GM20431 (cell line): ENCODE measurements around the gene ZNF106.

Source experiments
- in situ Hi-C: fragments of 300-500 bp; cut with MseI, MboI; formaldehyde crosslinking; loops from one replicate; pipeline ENCODE4 v1.15.0; 2020; ENCODE audit warnings: low sequenced_read_pairs; ENCODE audit not compliant: unreplicated experiment

Gene ZNF106

DNA sequence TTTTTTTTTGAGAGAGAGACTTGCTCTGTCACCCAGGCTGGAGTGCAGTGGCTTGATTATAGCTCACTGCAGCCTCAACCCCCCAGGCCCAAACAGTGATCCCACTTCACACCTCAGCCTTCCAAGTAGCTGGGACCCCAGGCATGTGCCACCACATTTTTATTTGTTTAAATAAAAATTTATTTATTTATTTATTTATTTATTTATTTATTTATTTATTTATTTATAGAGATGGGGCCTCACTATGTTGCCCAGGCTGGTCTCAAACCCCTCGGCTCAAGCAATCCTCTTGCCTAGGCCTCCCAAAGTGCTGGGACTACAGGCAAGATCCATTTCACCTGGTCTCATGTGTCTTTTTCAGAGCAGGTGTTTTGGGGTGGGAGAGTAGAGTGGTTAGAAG, 116.1 kb downstream of the ZNF106 start:
- in situ Hi-C loops: no loop called here

DNA sequence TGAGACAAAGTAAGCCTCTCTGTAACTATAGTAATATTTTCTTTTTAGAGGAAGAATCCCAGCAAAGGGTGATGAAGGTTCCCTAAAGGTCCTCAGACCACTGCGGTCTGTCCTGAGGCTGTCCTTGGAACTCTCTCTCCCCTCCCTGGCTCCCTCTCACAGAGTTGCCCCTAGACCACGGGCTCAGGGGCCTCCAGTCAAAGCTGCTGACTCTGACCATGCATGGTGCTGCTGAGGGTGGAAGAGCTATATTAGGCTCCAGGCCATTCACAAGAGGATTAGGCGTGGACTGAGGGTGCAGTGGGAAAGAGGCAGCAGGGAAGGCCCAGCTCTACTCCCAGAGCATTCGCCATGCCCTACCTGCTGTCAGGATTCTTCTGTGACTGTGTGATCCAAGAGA, 117.0 kb downstream of the ZNF106 start:
- in situ Hi-C loops: no loop called here

DNA sequence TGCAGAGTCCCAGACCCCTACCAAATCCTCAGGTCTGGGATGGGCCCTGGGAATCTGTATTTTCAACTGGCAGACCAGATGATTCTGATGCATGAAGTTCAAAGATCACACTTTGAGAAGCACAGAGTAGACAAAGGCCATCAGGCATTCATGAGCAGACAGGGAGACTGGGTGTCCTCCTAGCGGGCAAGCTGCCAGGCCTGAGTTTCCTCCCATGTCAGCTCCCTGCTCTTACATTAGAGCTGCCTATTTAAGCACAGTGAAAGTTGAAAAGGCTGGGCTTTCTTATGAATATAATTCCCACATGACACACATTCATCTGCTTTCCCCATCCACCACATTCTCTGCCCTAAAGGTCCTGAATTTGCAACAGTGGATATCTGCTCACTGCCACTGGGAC, 117.7 kb downstream of the ZNF106 start:
- in situ Hi-C loops: no loop called here

DNA sequence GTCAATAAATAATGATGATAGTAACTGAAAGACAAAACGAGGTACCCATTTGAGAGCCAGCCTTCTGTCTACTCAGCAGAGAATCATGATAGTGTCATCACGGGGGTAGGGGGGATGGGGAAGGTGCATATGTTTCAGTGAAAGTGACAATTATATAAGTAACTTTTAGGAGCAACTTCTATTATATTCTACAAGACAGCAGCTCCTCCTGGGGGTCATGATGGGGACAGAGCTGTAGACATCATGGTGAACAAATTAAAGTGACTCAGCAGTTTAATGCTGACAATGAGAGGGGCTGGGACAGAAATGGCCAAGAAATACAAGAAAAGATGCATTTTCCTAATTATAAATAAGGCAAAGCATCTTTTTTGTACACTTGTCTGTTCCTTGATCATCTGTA, 119.8 kb downstream of the ZNF106 start:
- in situ Hi-C loops: no loop called here

DNA sequence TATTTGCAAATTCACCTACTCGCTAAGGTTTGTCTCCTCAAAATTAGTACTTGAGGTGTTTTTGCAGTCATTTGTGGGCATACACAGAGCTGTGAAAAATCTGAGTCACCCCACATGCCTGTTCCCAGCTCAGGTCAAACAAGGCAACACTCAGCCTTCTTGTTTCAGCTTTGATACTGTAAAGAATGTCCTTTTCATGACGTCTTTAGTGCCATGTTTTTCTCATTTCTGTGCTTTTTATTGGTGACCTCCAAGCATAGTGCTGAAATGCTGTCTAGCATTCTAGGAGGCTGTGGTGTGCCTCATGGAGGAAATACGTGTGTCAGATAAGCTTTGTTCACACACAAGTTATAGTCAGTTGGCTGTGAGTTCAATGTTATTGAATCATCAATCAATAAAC, 122.8 kb downstream of the ZNF106 start:
- in situ Hi-C loops: no loop called here

DNA sequence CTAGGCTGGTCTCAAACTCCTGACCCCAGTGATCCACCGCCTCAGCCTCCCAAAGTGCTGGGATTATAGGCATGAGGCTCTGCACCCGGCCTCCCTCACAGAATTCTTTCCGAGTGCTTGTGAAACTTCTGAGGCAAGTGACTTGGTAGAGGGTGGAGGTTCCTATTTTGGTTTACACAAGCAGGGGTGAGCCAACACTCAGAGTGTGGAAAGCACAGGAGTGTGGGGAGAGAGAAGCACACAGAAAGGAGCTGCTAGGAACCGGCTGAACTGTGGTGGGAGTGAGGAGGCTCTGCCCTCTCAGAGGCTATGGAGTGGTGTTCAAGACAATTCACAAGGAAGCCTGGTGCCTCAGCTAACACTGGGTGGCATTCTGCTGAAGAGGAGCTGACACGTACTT, 123.9 kb downstream of the ZNF106 start:
- in situ Hi-C loops: no loop called here

DNA sequence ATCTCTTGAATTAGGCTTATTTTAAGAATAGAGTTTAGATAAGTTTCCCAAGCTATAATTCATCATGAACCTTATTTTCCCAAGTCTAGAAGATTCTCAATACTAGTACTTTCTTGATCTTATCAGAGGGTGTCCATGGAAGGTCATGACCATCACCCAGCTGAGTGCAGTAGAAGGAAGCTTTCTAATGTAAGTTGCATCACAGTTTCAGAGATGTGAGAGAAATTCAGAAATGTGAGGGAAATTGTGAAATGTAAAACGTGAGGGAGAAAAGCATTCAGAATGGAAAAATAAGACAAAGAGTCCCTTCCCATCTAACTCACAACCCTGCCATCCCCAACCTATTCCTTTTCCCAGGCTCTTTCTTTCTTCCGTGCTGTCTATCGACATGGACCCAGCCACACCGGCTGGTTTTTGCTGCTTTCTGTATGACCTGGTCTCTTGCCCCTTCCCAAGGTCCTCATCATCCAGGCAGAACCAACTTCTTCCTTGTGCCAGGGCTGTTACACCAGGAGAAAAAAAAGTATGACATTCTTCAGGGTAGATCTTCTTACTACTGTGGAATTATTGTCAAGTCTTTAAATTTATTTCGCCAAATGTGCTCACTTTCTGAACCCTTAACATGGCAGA, 124.9 kb downstream of the ZNF106 start:
- in situ Hi-C loops: no loop called here

DNA sequence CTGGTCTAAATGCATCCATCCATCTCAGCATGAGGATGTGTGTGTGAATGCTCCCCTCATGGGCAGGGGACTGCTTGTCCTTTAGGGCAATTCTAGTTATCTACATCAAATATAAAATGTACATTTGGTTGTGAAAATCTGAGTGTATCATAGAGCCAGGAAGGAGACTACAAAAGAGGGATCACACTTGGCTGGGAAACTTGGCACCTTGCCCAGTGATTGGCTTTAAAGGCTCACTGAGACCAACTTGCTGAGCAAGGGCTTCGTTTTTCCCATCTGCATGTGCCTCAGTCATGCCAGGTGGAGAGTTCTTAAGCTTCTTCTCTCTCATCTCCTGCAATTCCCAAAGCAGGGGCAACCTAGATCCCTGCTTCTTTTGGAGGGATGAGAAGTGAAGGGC, 126.4 kb downstream of the ZNF106 start:
- in situ Hi-C loops: no loop called here

DNA sequence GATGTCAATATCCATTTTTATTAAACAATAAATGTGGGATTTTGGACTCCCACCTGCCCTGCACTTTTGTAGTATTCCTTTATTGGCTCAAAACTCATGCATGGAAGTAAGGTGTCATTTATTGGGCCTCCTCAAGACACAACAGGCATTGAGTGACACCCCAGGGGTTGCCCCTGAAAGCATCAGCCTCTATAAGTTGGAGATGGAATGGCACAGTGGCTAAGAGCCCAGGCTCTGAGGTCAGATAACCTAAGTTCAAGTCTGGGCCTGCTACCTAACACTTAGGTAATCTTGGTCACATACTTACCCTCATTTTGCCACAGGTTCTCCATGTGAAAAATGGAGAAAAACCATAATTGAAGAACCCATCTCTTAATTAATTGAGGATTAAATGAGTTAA, 127.0 kb downstream of the ZNF106 start:
- in situ Hi-C loops: no loop called here

DNA sequence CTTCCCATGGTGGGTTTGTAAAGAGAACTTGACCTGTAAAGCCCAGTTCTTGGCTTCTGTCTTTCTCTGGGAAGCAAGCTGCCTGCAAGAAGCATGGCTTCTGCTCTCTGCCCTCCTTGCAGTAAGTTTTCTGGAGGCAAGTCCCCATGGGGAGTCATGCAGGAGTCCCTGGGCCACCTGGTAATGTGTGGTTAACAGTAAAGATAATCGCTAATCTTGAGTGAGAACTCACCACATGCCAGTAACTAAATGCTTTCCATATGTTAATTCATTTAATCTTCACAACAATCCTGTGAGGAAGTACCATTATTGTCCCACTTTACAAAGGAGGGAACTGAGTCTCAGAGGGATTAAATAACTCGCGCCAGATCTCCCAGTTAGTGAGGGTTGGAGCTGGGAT, 127.5 kb downstream of the ZNF106 start:
- in situ Hi-C loops: no loop called here
